BE2C (cell line): Measurements from ENCODE around the gene ENOPH1.

ENCODE experiments used
- DNase-seq: peaks from one replicate; pipeline ENCODE4 v3.0.0-alpha.2; 2020
- H3K27me3 ChIP-seq: fragments of 250-450 bp; sonication (Bioruptor Pico); 2 replicates; pipeline ENCODE4 v1.5.1; 2020; ENCODE audit warnings: mild to moderate bottlenecking
- H3K36me3 ChIP-seq: fragments of 250-450 bp; sonication (Bioruptor Pico); 2 replicates; pipeline ENCODE4 v1.5.1; 2020; ENCODE audit warnings: mild to moderate bottlenecking
- H3K4me1 ChIP-seq: fragments of 250-450 bp; sonication (Bioruptor Pico); 2 replicates; pipeline ENCODE4 v1.5.1; 2020
- H3K4me3 ChIP-seq: 2 replicates; pipeline ENCODE4 v1.5.1; 2011; ENCODE audit warnings: low read depth, low read length
- H3K9me3 ChIP-seq: fragments of 250-450 bp; sonication (Bioruptor Pico); 2 replicates; pipeline ENCODE4 v1.5.1; 2020
- TF ChIP-seq, protein P1 (sequence below): IDR thresholded peaks from 2 replicates; pipeline ENCODE4 v1.5.1; 2012; ENCODE audit warnings: mild to moderate bottlenecking, low read depth, low read length

ENOPH1 gene

DNA sequence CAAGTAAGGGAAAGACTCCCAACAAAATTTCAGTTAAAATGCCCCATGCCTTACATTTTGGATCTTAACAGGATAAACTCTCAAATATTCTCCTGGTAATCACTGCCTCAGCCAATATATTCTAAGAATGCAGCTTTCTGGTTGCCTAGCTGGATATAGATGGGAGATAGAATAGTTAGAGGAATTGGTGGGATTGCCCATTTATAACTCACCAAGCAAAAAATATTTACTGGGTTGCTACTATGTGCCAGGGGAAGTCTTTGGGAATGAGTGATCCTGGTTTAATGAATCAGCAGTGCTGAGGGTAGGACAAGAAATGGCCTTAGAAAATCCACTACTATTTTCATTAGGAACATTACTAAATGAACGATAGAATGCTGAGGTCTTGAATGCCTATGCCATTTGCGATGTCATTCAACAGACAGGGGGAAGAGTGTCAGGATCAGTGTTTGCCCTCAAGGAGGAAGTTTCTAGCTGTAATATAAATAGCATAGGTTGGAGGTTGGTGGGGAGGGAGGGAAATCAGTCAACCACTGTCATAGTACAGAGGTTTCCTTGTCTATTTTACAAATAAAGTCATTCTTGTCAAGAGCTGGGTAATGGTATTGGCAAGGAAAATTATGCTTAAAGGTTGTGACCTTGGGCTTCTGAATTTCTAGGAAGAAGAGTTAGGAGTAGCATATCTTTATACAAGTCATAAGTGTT lies 63.5 kb downstream of the ENOPH1 start:
- DNase-seq = no peak
- Histone ChIP-seq H3K4me3 (no peak overlapping the region), H3K36me3 (no peaks in the 10 kb centered on the region), H3K27me3 (no peaks in the 10 kb centered on the region), H3K9me3 (no peaks in the 10 kb centered on the region), H3K4me1 (no peaks in the 10 kb centered on the region)
- TF ChIP-seq, protein P1, sequence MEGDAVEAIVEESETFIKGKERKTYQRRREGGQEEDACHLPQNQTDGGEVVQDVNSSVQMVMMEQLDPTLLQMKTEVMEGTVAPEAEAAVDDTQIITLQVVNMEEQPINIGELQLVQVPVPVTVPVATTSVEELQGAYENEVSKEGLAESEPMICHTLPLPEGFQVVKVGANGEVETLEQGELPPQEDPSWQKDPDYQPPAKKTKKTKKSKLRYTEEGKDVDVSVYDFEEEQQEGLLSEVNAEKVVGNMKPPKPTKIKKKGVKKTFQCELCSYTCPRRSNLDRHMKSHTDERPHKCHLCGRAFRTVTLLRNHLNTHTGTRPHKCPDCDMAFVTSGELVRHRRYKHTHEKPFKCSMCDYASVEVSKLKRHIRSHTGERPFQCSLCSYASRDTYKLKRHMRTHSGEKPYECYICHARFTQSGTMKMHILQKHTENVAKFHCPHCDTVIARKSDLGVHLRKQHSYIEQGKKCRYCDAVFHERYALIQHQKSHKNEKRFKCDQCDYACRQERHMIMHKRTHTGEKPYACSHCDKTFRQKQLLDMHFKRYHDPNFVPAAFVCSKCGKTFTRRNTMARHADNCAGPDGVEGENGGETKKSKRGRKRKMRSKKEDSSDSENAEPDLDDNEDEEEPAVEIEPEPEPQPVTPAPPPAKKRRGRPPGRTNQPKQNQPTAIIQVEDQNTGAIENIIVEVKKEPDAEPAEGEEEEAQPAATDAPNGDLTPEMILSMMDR = no peak

DNA sequence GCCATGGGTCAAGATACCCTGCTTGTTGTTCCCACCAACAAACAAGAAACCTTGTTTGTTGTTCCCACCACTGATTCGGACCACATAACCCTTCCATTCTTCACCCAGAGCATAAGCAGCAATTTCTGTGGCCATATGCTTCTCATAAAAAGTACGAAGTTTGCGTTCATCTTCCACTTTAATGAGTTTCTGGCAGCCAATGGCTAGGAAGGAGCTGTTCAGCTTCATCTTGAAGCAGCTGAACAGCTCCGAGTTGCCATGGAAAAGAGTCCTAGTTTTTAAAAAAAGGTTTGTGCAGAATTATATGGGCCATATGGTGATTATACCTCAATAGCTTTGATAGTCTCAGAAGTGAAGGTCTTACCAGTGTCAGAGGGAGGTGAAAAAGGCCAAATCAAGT lies 65.3 kb downstream of the ENOPH1 start:
- no peaks in the 10 kb centered on the region for H3K9me3 ChIP-seq
- TF ChIP-seq, protein P1 = no peak
- H3K36me3 ChIP-seq = no peaks in the 10 kb centered on the region
- no peak overlapping the region for H3K4me3 ChIP-seq
- H3K4me1 ChIP-seq = no peaks in the 10 kb centered on the region
- H3K27me3 ChIP-seq = no peaks in the 10 kb centered on the region
- no peak for DNase-seq

DNA sequence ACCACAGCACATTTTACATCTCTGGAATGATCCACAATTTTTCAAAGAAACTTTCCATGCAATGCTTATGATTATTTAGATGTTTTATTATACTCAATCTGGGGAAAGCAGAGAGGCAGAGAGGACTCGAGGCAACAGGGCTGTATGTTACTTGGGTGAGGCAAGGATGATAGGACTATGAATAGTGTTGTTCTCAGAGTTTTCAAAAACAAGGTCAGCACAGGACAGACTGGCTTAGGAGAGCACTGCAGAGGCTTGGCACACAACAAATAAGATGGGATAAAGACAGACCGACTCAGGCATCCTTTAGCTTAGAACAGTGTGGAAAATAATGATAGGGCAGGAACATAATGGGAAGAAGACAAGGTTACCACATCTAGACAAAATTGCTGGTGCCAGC lies 66.0 kb downstream of the ENOPH1 start:
- no peaks in the 10 kb centered on the region for H3K4me1 ChIP-seq
- H3K36me3 ChIP-seq = no peaks in the 10 kb centered on the region
- no peak for DNase-seq
- H3K27me3 ChIP-seq = no peaks in the 10 kb centered on the region
- H3K9me3 ChIP-seq = no peaks in the 10 kb centered on the region
- TF ChIP-seq, protein P1 = no peak
- no peak overlapping the region for H3K4me3 ChIP-seq

DNA sequence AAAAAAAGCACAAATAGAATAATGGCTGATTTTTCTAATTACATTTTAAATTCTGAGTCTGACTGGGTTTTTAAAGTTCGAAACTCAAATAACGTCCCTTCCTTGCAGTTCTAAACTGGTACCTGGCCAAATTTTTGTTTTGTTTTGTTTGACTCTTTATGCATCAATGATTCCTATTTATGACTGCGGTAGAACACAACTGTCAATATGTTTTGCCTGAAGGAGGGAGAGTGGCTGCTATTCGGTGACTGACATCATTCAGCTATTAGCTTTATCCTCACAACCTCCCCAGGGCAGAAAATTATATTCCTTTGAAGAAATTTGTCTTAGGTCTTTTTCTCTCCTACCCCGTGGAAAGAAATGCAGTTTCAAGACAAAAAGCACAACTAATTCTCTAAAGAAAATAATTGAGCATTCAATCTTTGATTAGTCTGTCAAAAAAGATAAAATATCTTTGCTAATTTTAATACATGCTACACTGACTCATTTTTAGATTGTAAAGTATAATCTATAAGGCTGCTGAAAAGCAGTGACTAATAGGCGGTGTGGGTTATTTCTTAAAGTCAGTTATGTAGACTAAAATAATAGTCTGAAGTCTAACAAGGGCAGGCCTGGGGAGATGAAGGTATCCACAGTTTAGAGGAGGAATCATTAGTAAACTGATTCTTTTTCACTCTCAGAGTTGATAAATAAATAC lies 69.5 kb downstream of the ENOPH1 start:
- Histone ChIP-seq H3K4me1 (no peaks in the 10 kb centered on the region), H3K36me3 (no peaks in the 10 kb centered on the region), H3K27me3 (no peaks in the 10 kb centered on the region), H3K9me3 (no peaks in the 10 kb centered on the region), H3K4me3 (no peak overlapping the region)
- TF ChIP-seq, protein P1 = no peak
- no peak for DNase-seq

DNA sequence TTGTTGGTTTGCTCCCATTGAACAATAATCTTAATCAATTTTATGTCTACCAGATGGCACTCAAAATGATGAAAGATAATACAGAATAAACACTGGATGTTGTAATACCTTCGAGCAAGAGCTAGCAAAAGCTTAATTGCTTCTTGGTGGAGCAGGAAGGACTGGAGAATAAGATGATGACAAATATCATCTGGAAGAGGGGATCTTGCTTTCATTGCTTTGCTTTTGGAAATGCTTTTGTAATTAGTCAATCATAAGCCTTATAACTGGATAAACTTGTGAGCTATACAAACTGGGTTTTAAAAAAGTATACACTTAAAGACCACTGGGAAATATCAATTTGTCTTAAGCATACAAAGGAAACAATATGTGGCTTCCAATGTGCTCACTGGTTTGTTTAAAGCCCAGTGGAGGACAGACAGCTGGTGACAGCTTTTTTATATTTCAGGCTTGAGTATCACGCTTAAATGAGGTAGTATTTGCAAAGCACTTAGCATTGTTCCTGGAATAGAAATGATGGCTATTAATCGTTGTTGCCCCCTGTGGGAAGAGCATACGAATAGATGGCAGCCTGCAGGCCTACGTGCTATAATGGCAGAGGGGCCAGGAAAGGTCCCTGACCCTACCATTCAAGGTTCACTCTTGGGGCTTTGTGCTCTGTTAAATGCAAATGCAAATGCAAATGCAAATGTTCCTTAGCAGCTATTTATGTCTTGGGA lies 70.2 kb downstream of the ENOPH1 start:
- TF ChIP-seq, protein P1 = no peak
- no peaks in the 10 kb centered on the region for H3K36me3 ChIP-seq
- DNase-seq = no peak
- H3K9me3 ChIP-seq = no peaks in the 10 kb centered on the region
- no peaks in the 10 kb centered on the region for H3K27me3 ChIP-seq
- no peaks in the 10 kb centered on the region for H3K4me1 ChIP-seq
- H3K4me3 ChIP-seq = no peak overlapping the region

DNA sequence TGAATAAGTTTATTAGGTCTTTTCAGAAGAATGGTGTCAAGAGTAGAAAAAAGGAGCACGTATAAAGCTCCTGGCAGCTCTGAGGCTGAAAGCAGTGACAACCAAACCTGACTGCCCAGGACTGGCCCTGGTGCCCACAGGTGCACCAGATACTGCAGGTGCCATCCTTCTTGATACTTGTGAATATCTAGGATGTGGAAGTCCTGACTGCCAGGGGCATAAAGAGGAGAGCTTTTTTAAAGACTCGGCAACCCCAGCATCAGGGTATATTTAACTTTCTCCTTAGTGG lies 70.7 kb downstream of the ENOPH1 start:
- Histone ChIP-seq H3K9me3 (no peaks in the 10 kb centered on the region), H3K36me3 (no peaks in the 10 kb centered on the region), H3K4me3 (no peak overlapping the region), H3K27me3 (no peaks in the 10 kb centered on the region), H3K4me1 (no peaks in the 10 kb centered on the region)
- no peak for DNase-seq
- TF ChIP-seq, protein P1 = no peak
